HuH-7 (cell line): ENCODE results near the gene GRHL1.

Source experiments
- DNase-seq: peaks from one replicate; pipeline ENCODE4 v3.0.0; 2011; ENCODE audit warnings: low spot score

The GRHL1 gene

GRCh38 chr2:9994462-9994861, 43.0 kb downstream of the GRHL1 start:
- DNase-seq: no peak

- DNase-seq: no peak
Measured at GRCh38 chr2:9995059-9995458, 43.6 kb downstream of the GRHL1 start.

- DNase-seq: no peak
Measured at GRCh38 chr2:9996321-9996720, 44.8 kb downstream of the GRHL1 start.

GRCh38 chr2:9997936-9998335, 46.4 kb downstream of the GRHL1 start:
- DNase-seq: no peak

GRCh38 chr2:9998916-9999654, 47.6 kb downstream of the GRHL1 start:
- no peak for DNase-seq

- no peak for DNase-seq
Measured at GRCh38 chr2:9999693-10000092, 48.2 kb downstream of the GRHL1 start.

GRCh38 chr2:10000541-10000940, 49.0 kb downstream of the GRHL1 start:
- DNase-seq: no peak

GRCh38 chr2:10001586-10001985, 50.1 kb downstream of the GRHL1 start:
- DNase-seq: no peak

GRCh38 chr2:10002109-10002508, 50.6 kb downstream of the GRHL1 start:
- no peak for DNase-seq

- no peak for DNase-seq
Measured at GRCh38 chr2:10002681-10003080, 51.2 kb downstream of the GRHL1 start.

- DNase-seq: no peak
Measured at GRCh38 chr2:10003206-10004125, 52.0 kb downstream of the GRHL1 start.

GRCh38 chr2:10004401-10004800, 52.9 kb downstream of the GRHL1 start:
- no peak for DNase-seq

GRCh38 chr2:10004836-10005235, 53.3 kb downstream of the GRHL1 start:
- no peak for DNase-seq

GRCh38 chr2:10005461-10006235, 54.2 kb downstream of the GRHL1 start:
- DNase-seq: no peak

GRCh38 chr2:10006236-10007161, 55.0 kb downstream of the GRHL1 start:
- DNase-seq: no peak

- DNase-seq: no peak
Measured at GRCh38 chr2:10007435-10007834, 55.9 kb downstream of the GRHL1 start.

- DNase-seq: no peak
Measured at GRCh38 chr2:10007921-10008808, 56.7 kb downstream of the GRHL1 start.

GRCh38 chr2:10008809-10009176, 57.3 kb downstream of the GRHL1 start:
- no peak for DNase-seq

GRCh38 chr2:10009271-10009810, 57.8 kb downstream of the GRHL1 start:
- DNase-seq: no peak
